H1 (cell line): ENCODE data around the gene UBE2F.

Source experiments
- ATF2 ChIP-seq: IDR thresholded peaks from 2 replicates; pipeline ENCODE4 v1.6.1; 2012; ENCODE audit warnings: low read length, inconsistent platforms
- EGR1 ChIP-seq: IDR thresholded peaks from 2 replicates; pipeline ENCODE4 v1.6.1; 2011; ENCODE audit warnings: low read depth, low read length, borderline replicate concordance
- EP300 ChIP-seq, 2 experiments: IDR thresholded peaks; 1 replicate in 1 of 2; 2 replicates in 1 of 2; pipeline ENCODE4 v1.6.1; 2011 to 2012; ENCODE audit warnings: low read depth in 2 of 2, low read length in 2 of 2, mild to moderate bottlenecking in 2 of 2, borderline replicate concordance in 1 of 2, inconsistent platforms in 1 of 2, moderate library complexity in 1 of 2
- POLR2A ChIP-seq, 2 experiments: IDR thresholded peaks; 1 replicate in 1 of 2; 2 replicates in 1 of 2; pipeline ENCODE4 v1.6.1; 2011; ENCODE audit warnings: low read depth in 2 of 2, low read length in 2 of 2, mild to moderate bottlenecking in 2 of 2; ENCODE audit errors: control extremely low read depth in 1 of 2
- POLR2AphosphoS5 ChIP-seq: IDR thresholded peaks from 2 replicates; pipeline ENCODE4 v1.6.1; 2011; ENCODE audit warnings: low read depth, low read length
- RFX5 ChIP-seq: IDR thresholded peaks from 2 replicates; pipeline ENCODE4 v1.6.1; 2011; ENCODE audit warnings: low read depth, low read length, improper control_type of control experiment, borderline replicate concordance
- SP1 ChIP-seq: IDR thresholded peaks from 2 replicates; pipeline ENCODE4 v1.6.1; 2011; ENCODE audit warnings: low read depth, low read length

GRCh38 chr2:238016526-238016925, 49.7 kb downstream of the UBE2F start:
- TF ChIP-seq POLR2AphosphoS5 (no peak), EP300 (IDR thresholded peaks at IDR 0.05; ENCODE audit: borderline replicate concordance in 1 of 2, low read depth in 2 of 2, low read length in 2 of 2) (no peak), SP1 (no peak), EGR1 (no peak), POLR2A (IDR thresholded peaks at IDR 0.05; ENCODE audit: control extremely low read depth in 1 of 2, low read depth in 2 of 2, low read length in 2 of 2) (no peak), RFX5 (no peak), ATF2 (no peak)
